ENCODE results near the gene RBM46.

Gene RBM46

DNA sequence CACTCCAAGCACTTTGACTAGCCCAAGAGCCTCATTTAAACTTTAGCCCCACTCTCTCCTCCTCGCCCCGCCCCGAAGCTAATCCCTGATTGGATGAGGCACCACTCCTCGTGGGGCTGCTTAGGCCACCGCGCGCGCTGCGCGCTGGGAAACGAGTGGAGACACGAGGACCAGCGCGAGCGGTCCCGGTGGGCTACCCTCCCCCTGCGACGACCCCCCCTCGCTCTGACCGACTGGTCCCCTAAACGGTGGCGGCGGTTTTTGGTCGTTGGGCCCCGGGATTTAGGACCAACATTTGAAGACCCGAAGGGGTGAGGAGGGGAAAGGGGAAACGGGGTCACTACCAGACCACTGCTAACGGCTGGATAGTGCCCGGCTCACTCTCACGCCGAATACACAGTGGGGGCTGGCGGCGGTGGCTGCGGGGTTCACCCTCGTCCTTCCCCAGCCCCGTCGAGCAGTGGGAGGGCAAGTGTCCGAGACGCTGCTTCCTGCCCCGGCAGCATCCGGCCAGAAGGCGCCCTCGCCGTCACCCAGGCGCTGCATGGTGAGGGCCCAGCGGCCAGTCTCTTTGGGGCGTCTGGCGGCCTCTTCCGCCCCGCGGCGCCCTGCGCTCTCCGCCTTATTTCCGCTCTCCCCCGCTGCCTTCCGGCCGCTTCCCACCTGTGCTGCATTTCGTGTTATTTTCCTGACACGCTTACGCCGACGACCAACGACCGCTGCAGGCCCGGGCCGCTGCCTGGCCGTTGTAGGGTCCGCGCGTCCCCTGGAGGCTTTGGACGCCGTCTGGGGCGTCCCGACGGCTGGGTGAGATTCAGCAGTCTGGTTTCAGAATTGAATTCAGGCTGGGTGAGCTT lies at the start of gene RBM46:
Gene RBM46, plus strand, starts transcription at position 147 of the 857 bp plus-strand sequence. CDS start 15,481 bp downstream, outside the sequence.
- DNase-seq, result no peak

- no peak for DNase-seq
Observed at GRCh38 chr4:154731756-154732155, 49.3 kb upstream of the RBM46 start.

- DNase-seq, result no peak
Observed at GRCh38 chr4:154732669-154733068, 48.4 kb upstream of the RBM46 start.

GRCh38 chr4:154736770-154737169 lies 44.3 kb upstream of the RBM46 start:
- DNase-seq, result no peak

DNA sequence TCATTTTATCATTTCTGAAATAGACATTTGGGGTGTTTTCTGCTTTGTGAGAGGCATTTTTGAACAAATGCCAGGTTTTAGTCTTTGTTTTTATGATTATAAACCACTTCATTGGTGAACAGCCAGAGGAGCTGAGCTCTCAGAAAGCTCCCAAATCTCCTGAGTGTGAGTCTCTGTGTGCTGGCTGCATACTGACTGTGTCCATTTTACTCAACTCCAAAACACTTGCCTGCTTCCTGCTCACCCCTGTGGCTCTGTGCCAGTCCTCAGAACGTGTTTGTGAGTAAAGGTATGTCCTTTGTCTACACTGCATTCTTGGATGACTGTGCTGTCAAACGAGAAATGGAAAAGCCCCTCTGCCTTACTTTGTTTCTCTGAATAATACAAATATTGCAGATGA lies 42.6 kb upstream of the RBM46 start:
- DNase-seq, result no peak

- no peak for DNase-seq
Observed at GRCh38 chr4:154739111-154739510, 42.0 kb upstream of the RBM46 start.

DNA sequence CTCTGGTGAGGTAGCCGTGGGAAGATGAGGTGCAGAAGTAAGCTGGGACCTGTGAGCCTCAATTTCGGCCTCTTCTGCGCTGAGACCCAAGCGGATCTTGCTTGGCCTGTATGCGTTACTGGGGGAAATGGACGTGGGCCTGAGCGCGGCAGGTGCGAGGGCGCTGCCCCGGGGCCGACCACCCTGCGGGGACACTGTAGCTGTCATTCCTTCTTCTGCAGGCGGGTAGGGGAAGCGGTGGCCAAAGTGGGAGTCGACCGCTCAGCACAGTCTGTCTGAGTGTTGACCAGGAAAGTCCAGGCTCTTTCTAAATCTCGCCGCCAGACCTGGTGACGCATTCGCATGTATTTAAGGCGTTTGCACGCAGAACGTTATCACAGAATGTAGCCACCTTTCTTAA lies 40.6 kb upstream of the RBM46 start:
- DNase-seq, result no peak

- no peak for DNase-seq
Observed at GRCh38 chr4:154741131-154741665, 39.9 kb upstream of the RBM46 start.

DNA sequence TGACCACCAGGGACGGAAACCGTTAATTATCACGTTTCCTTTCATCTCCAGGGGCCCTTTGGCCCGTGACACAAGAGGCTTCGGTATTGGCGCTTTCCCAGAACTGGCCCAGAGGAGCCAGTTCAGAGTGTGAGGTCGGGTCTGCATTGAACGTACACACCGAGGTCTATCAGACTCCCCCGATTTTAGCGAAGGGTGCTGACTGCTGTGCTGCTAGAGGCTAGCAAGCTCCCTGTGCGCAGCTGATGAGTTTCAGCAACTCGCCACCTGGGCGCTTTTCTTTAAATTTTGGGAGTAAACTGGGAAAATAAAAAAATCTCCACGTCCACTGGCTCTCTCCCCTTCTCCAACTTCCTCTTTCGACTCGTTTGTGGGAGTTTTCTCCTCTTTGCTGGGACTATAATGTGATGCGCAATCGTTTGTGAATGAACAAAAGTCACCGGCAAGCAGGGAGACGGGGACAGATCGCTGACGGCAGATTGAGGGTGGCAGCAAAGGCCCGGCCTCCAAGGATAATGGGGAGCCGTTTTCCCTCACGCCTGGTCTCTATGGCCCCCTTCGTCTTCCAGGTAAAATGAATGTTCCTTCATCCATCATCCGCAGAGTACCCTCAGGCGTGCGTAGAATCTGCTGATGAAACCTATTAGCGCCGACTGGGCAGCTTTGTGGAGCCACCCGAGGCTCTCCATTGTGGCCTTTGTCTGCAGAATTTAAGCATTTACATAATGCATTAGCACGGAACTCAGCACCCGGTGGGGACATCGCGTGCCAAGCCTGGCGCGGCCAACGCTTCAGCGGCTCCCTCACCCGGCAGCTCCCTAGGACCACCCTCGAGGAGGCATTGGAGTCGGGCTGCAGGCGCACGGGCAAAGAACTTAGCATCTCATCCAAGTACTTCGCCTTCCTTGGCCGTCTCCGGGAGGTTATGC lies 38.9 kb upstream of the RBM46 start:
- DNase-seq, result peak; percentile 25

DNA sequence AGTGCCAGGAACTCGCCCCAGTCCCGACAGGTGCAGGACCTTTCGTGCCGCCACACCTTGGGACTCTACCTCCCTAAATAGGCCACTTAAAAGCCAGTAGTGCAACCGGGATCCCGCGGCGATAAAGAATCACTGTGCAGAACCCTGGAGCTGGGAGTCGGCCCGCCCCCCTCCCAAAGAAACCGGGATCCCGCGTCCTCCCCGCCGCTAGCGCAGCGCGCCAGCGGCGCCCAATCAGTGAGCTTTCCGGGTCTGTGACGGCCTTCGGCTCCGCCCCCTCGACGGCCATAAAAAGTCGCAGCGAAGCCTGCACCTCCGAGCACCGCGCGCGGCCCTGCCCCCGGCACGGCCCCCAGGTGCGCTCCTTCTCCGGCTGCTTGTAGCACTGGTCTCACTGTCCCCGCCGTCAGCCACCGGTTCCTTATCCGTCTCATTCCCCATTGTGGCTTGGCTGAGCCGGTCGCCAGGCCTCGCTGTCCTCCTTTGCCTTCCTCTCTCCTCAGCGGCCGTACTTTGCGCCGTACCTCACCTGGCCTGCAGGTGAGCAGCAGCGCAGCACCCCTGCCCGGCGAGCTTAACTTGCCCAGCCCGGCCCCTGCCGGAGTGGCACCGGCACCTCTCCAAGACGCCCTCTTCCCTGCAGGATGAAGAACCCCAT lies 37.3 kb upstream of the RBM46 start, which contains the start of gene LRAT:
Gene LRAT, plus strand, starts transcription at position 318 of the 658 bp plus-strand sequence. Its CDS starts 327 bp downstream, at position 645.
- peak; percentile 61 for DNase-seq

DNA sequence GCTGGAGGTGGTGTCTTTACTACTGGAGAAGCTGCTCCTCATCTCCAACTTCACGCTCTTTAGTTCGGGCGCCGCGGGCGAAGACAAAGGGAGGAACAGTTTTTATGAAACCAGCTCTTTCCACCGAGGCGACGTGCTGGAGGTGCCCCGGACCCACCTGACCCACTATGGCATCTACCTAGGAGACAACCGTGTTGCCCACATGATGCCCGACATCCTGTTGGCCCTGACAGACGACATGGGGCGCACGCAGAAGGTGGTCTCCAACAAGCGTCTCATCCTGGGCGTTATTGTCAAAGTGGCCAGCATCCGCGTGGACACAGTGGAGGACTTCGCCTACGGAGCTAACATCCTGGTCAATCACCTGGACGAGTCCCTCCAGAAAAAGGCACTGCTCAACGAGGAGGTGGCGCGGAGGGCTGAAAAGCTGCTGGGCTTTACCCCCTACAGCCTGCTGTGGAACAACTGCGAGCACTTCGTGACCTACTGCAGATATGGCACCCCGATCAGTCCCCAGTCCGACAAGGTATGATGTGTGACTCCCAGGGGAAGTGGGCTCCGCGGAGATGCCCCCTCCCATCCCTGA lies 36.6 kb upstream of the RBM46 start:
- no peak for DNase-seq

DNA sequence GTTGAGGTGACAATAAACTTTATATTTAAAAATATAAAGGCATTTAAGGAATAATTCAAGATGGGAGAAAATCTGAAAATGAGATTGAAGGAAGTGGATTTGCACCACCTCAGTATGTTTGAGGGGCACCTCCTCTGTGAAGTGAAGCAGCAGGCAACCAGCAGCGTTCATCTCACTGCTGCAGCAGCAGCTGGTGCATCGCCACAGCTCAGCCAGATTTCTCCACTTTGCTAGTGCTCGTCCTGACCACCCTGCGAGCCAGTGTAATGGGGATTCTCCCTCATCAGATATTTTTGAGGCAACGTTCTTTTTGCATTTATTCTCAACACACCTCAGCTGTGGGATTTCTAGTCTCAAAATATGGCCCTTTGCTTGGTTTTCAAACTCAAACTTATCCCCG lies 23.4 kb upstream of the RBM46 start:
- DNase-seq, result no peak

GRCh38 chr4:154760895-154761294 lies 20.2 kb upstream of the RBM46 start:
- DNase-seq, result no peak

DNA sequence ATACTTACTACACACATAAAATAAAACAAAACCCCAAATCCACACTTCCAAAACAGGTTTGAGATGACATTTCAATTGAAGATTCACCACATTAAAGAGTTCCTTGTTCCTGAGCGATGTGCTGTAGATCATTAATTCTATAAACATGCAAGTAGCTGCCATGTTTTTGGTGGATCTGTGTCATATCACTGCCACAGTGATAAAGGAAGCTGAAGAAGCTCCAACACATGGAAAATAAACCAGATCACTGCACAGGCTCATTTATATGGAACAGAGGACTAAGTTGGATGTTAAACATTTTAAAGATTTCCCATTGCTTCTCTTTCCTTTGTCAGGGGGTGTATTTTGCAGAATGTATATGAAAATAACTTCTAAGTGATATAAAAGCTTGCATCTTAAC lies 2.8 kb upstream of the RBM46 start:
- no peak for DNase-seq

DNA sequence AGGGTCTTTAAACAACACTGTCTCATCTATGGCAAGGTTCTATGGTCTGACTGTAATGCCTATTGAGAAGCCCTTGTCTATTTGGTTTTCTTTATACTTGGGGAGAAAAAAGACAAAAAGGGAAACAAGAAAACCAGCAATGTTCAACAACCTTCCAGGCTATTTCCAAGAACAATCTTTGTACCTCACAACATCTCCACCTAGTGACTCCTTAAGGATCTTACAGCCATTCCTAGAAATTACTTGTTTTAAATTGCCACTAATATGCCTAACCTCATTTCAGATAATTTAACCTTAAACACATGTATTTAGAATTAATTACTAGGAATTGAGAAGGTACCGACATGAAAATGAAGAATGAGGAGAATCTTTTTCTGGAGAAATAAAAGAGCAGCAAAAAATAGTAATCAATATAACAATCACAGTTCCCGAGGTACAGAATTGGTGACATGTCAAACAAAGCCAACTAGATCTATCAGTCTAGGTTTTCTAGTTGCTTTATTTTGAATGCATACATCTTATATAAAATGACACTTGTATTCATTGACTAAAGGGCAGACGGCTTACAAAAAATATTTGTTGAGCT lies 1.6 kb upstream of the RBM46 start:
- DNase-seq, result peak; percentile 44

DNA sequence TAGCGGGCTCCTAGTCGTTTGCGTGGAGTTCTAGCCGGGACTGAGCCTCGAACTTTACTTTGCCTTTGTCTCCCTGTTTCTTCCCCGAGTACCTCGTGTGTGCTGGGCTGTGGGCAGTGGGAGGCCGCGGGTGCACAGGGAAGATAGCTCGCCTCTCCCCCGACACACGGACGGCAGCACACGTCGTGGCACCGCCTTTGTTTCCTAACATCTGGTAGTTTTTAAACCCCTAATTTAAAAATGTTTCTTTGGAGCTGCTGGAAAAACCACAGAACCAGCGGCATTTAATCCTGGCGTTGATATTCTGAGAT lies 866 bp downstream of the RBM46 start:
- no peak for DNase-seq

DNA sequence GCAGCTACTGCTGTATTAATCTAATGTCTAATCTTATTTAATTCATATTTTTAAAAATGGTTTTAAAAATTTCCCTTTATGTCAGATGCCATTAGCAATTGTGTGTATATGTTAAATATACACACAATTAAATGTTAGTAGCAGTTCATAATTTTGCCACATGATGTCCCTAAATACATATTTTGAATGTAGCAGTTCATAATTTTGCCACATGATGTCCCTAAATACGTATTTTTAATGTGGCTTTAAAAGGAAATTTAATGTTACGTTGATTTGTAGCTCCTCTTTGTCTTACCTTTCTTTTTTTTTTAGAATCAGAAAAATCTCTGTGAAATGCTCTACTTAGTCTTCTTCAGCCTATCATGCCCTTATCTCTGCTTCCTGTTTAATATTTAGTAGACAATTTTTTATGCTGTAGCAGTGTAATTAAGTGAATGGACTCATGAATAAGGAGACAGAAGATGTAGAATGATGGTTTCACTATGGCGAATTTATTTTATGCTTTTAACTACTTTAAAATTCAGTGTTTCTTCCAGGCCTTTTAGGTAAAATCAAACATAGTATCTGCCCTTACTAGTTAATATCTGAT lies 26.1 kb downstream of the RBM46 start:
- DNase-seq, result peak; percentile 75

DNA sequence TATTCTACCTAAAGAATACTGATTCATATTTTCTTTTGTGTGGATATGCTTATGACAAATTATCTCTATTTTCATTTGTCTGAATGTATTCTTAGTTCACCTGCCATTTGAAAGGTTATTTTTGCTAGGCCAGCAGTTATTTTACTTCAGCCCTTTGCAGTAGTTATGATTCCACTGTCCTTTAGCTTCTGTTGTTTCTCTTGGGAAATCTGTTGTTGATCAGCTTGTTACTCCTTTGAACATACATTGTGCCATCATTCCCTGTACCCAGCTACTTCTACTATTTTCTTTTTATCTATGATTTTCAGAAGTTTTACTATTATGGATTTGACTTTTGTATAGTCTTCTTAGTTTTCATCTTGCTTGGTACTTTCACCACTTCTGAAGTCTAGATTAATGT lies 37.2 kb downstream of the RBM46 start:
- DNase-seq, result no peak

DNA sequence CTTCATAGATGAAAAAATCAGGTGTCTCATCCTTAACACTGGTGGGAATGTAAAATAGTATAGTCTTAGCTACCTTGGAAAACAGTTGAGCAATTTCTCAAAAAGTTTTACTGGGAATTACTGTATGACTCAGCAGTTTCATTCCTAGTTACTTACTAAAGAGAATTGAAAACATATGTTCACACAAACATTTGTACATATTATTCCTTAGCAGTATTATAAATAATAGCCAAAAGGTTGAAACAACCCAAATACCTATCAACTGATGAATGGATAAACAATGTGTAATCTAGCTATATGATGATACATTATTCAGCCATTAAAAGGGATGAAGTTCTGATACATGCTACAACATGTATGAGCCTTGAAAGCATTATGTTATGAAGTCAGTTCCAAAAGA lies 41.7 kb downstream of the RBM46 start:
- DNase-seq, result no peak

- DNase-seq, result no peak
Observed at GRCh38 chr4:154836030-154836429, 55.0 kb downstream of the RBM46 start.

DNA sequence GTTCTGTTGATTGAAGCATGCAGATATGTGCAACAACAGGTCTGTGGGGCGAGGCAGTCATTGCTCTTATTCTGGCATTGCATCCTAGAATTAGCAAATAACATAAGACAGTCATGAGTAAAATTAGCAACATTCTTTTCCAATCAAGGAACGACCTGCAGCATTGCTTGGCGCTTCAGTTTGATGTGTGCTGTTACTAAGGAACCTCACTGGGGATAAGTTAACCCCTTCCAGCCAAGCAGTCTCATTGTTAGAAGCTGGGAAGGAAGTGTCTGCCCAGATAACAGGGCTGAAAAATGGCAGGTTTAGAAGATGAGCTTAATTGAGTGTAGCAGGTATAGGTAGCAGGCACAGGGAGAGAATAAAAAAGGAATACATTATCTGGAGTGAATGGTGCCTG lies 55.4 kb downstream of the RBM46 start:
- DNase-seq, result no peak

DNA sequence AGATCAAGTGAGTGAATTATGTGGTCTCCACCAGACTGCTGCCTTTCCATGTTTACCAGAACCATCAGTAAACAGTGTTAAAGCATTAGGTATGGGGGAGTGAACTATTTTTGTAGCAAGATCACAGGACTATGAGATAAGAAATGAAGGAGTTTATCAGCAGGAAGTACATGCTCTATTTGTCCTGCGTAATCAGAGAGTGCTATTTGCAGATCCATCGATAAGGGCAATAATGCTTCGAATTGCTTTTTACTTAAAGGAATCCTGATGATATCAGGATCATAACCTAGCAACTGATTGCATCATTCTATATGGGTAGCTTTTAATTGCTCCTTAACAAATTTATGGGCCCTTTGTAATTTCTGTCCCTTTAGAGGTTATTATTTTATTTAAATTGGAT lies 57.1 kb downstream of the RBM46 start:
- peak; percentile 3 for DNase-seq

All from hematopoietic multipotent progenitor cell treated with erythropoietin and hydrocortisone succinate and interleukin-3 and kit ligand, for 6 days (in vitro differentiated cells).